Fibroblast of skin of right quadriceps (primary cell): ENCODE data around the gene DET1.
A peak's percentile ranks its signal among the peaks of the same experiment; 100 is the strongest.
"Not testable (repeated sequence)": the region's sequence is repeated elsewhere in the genome, so short reads cannot be mapped to it uniquely, and the experiment has no call there.

Experiments
- DNase-seq: peaks from one replicate; pipeline ENCODE4 v3.0.0-alpha.2; 2013

Gene DET1

DNA sequence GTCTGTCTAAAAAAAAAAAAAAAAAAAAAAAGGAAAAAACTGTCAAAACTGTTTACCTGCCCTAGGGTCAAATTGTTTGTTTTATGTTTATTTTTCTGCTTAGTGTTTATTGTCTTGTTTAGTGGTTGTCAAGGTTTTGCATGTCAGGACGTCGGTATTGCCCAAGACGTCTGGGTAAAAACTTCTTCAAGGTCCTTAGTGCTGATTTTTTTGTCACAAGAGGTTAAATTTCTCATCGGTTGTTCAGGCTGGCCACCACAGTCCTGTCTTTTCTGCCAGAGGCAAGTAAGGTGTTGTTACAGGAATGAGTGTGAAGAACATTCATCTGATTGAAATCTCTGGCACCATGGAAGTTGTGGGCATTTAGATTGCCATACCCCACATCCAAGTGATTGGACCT lies 7.0 kb downstream of the DET1 start:
- DNase-seq: no peak

DNA sequence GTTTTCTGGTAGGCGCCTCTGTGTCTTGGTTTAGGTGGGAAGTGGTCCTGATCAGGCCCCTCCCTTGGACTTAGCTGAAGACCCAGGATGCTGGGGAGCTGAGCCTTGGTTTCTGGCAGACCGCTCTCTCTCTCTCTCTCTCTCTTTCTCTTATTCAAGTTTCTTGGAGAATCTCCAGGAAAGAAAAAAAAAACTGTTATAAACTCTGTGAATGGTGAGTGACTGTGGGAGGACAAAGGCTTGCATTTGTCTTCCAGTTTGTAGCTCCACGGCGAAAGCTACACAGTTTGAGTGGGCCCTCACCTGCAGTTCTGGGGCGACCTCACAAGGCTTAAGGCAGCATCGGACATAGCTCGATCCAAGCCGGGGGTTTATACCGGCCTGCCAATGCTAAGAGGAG lies 7.5 kb downstream of the DET1 start:
- no peak for DNase-seq

DNA sequence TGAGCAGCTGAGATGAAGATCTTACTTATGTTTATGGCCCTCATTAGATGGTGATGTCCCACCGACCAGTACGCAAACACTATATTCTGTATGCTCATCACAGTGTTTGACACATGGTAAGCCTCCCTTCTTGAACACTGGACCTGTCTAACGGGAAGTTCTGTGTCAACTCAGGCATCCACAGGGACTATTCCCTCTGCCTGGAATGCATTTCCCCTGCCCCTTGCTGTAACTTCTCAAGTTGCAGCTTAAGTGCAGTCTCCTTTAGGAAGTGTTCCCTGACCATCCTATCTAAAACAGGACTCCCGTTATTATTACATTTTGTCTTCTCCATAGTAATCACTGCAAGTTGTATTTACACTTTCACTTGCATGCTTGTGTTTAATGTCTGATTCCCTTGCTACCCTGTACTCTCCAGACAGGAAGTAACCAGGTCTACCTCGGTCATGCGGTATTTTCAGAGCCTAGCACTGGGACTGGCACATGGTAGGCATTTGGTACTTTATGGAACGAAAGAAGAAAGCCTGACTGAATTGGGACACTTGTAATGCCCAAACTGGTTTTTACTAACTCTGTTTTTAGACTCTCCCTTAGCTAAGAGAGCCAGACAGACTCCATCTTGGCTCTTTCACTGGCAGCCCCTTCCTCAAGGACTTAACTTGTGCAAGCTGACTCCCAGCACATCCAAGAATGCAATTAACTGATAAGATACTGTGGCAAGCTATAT lies 8.7 kb downstream of the DET1 start:
- no peak for DNase-seq

DNA sequence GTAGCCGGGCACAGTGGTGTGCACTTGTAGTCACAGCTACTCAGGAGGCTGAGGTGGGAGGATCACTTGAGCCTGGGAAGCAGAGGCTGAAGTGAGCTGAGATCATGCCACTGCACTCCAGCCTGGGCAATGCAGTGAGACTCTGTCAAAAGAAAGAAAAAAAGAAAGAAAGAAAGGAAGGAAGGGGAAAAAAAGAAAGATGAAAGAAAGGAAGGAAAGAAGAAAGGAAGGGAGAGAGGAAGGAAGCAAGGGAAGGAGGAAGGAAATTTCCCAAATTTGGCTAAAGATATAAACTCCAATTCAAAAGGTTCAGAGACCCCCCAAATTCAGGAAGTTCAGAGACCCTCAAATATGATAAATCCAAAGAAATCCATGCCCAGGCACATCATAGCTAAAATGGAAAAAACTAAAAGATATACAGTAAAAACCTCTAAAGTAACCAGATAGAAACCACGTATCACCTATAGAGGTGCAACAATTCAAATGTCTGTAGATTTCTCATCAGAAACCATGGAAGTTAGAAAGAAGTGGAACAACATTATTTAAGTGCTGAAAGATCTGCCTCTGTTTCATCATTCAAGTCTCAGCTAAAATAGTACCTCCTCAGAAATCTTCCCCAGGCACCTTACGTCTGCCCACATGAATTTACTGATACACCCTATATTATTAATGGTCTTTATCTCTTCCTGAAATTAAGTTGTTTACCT lies 10.7 kb downstream of the DET1 start:
- no peak for DNase-seq

DNA sequence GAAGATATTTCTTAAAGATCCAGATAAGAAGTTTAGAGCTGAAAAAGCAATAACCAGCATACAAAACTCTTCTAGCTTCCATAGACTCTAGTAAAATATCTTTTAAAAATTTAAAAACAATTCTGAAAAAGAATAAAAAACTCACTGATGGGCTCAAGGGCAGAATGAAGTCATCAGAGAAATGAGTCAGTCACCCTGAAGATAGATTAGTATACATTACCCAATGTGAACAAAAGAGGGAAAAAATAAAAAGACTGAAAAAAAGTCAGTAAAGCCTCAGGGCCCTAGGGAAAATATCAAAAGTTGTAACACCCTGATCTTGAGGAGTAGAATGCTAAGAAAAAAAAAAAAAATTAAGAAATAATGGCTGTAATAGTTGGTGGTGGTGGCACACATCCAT lies 11.4 kb downstream of the DET1 start:
- DNase-seq: no peak

DNA sequence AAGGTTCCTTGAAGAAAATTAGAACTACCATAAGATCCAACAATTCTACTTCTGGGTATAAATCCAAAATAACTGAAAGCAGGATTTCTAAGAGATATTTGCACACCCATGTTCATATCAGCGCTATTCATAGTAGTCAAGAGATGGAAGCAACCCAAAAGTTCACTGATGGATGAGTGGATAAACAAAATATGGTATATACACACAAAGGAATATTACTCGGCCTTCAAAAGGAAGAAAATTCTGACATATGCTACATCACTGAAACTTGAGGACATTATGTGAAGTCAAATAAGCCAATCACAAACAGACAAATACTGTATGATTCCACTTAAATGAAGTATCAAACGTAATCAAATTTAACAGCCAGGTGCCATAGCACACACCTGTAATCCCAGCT lies 13.1 kb downstream of the DET1 start:
- no peak for DNase-seq

DNA sequence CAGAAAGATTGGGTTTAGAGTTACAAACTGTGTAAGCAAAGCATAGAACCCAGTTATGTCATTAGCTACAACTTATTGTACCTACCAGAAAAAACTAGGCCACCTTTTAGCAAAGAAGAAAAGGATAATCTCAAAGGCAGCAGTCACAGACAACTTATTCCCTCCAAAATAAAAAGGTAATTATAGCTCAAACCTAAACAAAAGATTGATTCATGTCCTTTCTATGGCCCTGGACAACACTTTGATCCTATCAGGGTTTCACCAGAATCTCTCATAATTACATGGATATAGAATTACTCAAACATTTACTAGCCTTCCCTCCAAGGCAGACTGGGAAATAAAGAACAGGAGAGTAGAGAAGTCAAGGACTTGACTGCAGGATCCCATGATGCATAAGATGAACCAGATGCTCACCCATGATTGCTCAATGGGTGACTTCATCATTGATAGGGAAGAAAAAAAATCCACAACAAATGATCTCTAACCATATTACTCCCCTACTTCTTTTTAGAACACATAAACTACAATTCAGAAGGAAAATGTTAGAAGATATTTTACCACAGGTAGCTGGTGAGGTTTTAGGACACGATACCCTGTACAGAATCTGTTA lies 17.4 kb downstream of the DET1 start:
- DNase-seq: peak; percentile 13

DNA sequence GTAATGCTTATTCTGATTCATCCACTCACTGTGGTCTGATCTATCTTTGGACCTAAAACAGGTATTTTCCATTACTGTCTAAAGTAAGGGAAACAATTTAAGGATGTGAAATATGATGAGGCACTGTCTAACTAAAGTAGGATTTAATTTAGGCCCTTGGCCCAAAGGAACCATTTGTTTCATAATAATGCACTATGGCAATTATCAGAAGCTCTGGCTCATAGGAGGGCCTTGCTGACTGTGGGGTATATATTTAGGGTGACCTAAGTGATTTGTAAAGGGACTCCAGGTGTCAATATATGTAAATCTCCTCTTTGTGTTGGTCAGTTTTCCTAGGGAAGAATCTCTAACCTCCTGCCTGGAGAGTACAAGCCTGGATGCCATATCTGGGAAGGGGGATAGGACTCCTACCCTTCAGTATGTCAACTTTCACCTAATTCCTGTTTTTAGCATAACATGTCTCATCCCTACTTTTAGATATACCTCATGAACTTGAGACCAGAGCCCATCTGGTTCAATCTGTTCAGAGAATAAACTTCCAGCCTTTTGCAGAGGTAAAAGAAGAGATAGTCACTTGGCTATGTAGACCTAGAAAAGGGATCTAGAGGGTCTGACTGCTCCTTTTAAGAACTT lies 20.1 kb downstream of the DET1 start:
- DNase-seq: no peak

DNA sequence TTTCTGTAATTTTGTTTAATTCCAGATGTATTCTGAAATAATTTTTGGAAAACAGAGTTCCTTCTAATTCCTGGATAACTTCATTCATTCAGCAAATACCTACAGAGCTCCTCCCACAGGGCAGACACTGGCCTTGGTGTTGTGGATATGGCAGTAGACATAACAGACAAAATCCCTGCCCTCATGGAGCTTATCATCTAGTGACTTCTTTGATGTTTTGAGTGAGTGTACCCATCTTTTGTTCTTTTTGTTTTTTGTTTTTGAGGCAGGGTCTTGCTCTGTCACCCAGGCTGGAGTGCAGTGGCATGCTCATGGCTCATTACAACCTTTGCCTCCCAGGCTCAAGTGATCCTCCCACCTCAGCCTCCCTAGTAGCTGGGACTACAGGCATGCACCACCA lies 21.1 kb downstream of the DET1 start:
- no peak for DNase-seq

DNA sequence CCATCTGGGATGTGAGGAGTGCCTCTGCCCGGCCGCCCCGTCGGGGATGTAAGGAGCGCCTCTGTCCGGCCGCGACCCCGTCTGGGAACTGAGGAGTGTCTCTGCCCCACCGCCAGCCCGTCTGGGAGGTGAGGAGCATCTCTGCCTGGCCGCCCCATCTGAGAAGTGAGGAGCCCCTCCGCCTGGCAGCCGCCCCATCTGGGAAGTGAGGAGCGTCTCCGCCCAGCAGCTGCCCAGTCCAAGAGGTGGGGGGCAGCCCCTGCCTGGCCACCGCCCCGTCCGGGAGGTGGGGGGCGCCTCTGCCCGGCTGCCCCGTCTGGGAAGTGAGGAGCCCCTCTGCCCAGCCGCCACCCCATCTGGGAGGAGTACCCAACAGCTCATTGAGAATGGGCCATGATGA lies 22.4 kb downstream of the DET1 start:
- not testable (repeated sequence) for DNase-seq

DNA sequence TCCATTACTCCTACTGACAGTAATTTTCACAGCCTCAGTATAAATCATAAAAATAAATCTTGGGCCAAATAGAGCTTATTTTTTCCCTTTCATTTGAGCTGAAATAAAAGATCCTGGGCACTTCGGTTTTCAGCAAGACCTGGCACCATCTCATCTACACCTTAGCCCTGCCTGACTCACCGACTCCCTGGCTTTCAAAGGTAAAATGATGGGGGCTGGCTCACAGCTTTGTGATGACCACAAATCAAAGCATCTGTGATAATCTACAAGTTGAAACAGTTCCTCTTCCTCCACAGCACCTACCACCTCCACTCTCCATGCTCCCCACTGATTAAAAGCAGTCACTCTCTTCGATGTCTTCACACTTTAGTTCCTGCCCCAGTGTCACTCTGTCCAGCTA lies 27.6 kb downstream of the DET1 start:
- no peak for DNase-seq

DNA sequence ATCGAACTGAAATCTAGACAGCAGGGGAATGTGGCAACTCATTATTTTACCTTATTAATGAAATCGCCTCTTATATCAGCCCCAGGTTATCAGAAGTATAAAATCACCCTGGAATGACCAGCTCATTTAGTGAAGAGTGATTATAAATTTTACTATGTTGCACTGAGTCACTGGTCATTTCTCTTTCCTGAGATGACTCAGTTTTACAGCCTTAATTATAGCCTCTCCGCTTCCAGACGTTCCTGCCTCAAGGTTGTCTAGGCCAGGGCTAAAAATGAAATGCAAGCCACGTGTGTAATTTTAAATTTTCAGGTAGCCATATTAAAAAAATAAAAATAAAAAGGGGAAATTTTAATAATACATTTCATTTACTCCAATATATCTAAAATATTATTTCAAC lies 33.3 kb downstream of the DET1 start:
- peak; percentile 63 for DNase-seq

DNA sequence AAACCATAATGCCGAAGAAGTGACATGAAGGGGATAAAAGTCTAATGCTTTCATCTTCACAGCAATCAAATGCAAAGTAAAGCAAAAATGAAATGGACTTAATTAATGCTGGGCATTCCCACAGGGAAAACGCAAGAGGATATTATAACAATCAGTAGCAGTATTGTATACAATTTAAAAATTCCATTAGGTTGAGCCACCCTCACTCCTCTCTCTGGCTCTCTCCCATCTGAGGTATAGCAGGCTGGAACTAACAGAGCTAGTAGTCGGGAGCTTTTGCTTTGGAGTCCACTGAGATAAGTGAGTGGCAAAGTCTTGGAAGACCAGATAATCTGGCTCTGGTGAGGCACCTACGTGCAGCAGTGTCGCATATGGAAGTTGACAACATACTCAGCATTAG lies 33.9 kb downstream of the DET1 start:
- DNase-seq: peak; percentile 59

DNA sequence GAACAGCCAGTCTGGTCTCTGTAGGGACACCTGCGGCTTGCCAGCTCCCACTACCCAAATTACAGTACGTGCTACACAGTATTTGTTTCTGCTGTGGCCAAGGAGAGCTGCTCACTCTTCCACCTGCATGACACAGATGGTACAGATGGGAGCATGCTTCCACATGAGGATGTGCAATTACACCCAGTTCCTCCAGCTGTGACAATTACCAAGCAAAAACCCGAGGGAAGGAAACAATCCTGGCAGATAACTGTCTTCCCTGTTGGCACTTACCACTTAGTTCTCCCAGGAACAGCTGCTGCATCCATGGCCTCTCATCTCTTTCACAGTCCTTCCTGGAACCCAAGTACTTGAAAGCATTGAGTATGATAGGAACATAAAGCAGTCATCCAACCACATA lies 34.4 kb downstream of the DET1 start:
- DNase-seq: peak; percentile 4

DNA sequence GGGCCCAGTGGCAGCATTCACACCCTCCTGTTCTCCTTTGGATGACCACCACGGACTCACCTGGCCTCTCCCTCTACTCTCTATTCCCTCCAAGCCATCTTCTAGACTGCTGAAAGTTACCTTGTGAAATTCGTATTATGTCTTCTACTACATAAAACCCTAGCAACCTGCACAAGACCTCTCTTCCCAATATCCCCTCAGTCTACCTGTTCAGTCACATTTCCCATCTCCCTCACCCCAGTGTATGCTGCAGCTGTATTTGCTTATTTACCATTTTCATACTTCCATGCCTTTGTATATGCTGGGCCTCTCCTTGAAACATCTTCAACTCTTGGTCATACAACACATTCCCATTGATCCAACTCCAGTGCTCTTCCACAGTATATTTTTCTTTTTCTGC lies 35.3 kb downstream of the DET1 start:
- no peak for DNase-seq

DNA sequence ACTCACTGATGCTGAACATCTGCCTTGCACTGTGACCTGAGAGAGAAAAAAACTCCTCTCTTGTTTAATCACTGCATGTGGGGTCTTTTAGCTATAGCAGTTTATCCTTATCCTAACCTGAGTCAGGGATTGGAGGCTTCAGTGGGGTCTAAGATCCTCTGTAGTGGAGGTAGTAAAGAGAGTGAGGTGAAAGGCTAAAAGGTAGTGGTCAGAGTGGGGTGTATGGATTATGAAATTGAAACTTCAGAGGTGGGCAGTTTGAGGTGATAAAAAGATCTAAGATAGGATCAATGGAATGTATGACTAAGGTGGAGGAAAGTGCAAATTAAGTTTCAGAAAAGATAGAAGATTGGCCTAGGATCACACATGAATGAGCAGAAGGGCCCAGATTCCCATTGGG lies 36.5 kb downstream of the DET1 start:
- no peak for DNase-seq

DNA sequence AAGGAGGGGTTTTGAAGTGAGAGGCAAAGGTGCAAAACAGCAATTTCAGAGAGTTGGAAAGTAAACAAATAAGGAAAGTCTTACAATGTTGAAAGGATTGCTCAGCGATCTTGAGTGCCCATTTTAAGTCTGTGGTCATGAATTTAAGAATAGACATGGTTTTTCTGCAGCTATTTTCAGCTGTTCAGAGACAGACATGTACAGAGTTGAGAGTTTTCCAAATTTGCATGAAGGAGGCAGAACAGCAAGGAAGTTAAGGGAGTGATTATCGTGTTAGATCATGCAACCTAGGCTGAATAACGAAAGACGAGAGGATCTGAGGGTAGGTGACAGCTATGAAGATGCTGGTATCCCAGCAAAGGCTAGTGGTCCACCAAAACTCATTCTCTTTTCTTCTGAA lies 37.2 kb downstream of the DET1 start:
- DNase-seq: no peak

DNA sequence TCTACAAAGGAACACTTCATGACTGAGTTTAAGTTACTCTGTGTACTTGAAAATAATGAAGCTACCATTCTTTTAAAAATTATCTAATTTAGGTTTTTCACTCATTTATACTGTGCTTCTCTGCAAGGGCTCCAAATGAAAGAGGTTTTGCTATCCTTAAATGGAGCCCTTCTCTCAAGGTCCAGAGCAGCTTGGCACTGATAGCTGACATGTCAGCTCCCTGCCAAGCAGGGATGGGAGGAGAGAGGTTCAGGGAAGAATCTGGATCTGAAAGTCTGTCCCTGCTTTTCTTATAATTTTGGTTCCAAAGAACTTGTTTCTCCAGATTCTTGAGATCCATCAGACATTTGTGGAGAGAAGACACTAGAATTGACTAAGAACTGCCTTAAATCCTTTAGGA lies 39.9 kb downstream of the DET1 start:
- no peak for DNase-seq

DNA sequence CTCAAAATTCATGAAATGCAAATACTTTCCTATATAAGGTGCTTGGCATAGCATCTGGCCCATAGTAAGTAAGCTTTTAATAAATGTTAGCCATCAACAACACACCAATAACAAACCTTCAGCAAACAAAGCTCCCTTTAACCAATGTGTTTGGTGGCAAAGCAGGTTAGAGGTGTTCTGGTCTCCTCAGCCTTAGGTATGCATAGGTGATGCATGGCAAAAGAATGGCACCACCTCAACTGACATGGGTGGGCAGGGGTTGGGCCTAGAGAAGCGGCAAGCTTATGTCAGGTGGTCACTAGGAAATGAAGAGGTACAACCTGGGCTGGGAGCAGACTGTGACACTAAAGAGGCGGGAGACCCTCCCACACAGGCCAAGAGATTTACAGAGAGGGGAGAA lies 40.8 kb downstream of the DET1 start:
- DNase-seq: no peak

DNA sequence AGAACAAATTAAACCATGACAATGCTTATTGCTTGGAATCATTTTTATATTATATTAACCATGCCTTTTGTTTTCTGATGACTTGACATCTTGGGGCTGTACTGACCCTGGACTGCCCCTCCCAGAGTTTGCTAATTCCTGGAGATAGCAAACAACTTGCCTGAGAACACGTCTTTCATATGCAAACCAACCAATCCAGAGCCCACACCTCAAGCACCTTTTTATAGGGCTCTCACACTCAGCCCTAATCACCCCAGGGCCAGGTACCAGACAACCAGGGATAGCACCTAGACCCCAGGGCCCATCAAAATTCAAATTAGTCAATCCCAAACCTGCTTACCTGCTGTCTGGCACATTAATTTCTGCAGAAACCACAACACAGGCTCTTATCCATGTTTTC lies 42.0 kb downstream of the DET1 start:
- no peak for DNase-seq

DNA sequence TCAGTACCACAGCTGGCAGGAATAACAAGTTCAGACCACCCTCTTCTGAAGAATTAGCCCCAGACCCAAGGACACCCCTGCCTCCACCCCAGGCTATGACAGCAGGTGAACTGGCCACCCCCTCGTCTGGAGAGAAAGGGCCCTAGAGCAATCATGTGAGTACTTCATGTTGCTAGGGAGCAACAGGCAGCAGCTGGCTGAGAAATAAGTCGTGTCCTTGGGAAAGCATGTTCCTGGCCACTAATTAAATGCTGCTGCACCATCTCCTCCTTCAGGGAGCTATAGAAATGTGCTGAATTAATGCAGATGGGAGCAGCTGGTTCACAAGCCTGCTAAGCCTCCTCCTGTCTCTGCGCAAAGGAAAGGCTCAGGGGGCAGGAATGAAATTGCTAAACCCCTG lies 47.5 kb downstream of the DET1 start:
- no peak for DNase-seq

DNA sequence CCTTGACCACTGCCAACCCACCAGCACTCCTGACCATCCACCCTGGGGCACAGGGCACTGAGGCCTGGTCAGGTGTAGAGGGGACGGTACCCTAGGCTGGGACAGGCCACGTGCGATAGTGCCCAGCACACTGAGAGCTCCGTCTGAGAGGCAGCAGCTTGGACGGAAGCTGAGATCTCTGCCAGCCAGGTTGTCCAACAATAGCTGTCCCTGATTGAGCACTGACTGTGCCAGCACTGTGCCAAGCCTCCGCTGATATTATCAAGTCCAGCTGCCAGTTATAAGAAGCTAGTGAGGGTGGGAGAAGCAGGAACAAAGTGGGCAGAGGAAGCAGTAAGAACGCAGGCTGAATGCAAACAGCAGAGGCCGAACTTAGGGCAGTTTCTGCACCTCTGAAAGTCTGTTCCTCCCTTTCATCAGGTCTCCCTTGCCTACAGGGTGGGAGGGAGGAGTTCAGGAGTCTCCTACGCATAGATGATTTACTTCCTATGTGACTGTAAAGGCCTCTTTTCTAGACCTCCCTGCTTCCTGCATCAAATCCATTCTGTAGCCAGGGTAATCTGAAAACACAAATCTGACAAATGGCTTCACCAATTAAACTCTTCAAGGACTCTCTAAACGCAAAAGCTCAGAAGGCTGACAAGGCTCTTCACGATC lies 49.2 kb downstream of the DET1 start:
- DNase-seq: no peak

DNA sequence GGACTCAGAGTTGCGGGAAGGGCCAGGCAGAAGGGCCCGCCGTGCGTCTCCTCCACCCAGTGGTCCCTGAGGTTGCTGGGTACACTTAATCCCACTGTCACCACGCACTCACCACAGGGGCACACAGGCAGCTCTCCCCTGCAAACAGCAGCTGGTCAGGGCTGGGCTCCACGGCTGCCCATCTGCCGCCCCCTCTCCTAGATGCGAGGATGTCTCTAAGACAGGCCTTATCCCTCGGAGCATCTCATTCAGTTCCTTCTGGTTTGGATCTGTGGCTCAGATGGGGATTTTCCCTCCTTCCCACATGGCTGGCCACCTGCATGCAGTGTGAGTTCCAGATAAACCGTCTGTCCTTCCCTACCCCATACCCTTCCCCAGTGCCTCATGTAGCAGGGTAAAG lies 52.6 kb downstream of the DET1 start:
- DNase-seq: no peak

DNA sequence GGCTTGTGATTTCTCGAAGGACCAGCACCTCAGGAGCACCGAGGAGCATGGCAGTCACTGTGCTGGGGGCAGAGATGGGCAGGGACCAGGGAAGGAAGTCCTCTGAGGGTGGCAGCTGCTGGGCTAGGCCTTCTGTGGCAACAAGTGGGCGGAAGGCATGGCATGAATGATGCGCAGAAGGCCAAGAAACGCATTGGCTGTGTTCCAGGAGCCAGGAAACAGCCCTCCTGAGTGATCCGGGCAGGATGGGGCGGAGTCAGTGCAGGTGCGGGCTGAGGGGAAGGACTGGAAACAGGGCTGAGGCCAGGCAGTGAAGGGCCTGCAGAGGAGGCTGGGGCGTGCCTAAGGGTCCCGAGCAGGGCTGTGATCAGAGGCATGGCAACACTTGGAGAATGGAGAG lies 55.3 kb downstream of the DET1 start:
- no peak for DNase-seq
